GM19397 (cell line): ENCODE data around the gene ANKRD11.
"Not testable (repeated sequence)": the region's sequence is repeated elsewhere in the genome, so short reads cannot be mapped to it uniquely, and the experiment has no call there.

ENCODE experiments used
- ATAC-seq: cut with Tn5 transposase; IDR thresholded peaks from one replicate; pipeline ENCODE4 v1.9.1; 2021; ENCODE audit warnings: mild to moderate bottlenecking, moderate library complexity; ENCODE audit not compliant: unreplicated experiment

The ANKRD11 gene

GRCh38 chr16:89454378-89455125 is 35.8 kb downstream of the ANKRD11 start:
- not testable (repeated sequence) for ATAC-seq

GRCh38 chr16:89453501-89454321 is 36.6 kb downstream of the ANKRD11 start:
- ATAC-seq = no peak

GRCh38 chr16:89452925-89453324 is 37.4 kb downstream of the ANKRD11 start:
- no peak for ATAC-seq

- ATAC-seq = no peak
These were observed 38.1 kb downstream of the ANKRD11 start for GRCh38 chr16:89452241-89452640.

GRCh38 chr16:89450537-89450936 is 39.8 kb downstream of the ANKRD11 start:
- ATAC-seq = no peak

- ATAC-seq = no peak
These were observed 40.5 kb downstream of the ANKRD11 start for GRCh38 chr16:89449726-89450335.

- no peak for ATAC-seq
These were observed 41.7 kb downstream of the ANKRD11 start for GRCh38 chr16:89448656-89449055.

GRCh38 chr16:89446975-89447293 is 43.4 kb downstream of the ANKRD11 start:
- ATAC-seq = no peak

GRCh38 chr16:89446136-89446974 is 44.0 kb downstream of the ANKRD11 start:
- no peak for ATAC-seq

- no peak for ATAC-seq
These were observed 45.2 kb downstream of the ANKRD11 start for GRCh38 chr16:89445166-89445565.

GRCh38 chr16:89444728-89445127 is 45.6 kb downstream of the ANKRD11 start:
- no peak for ATAC-seq

- no peak for ATAC-seq
These were observed 46.1 kb downstream of the ANKRD11 start for GRCh38 chr16:89444151-89444723.

- ATAC-seq = no peak
These were observed 46.7 kb downstream of the ANKRD11 start for GRCh38 chr16:89443727-89444084.

GRCh38 chr16:89442990-89443726 is 47.2 kb downstream of the ANKRD11 start:
- no peak for ATAC-seq

GRCh38 chr16:89442588-89442987 is 47.8 kb downstream of the ANKRD11 start:
- no peak for ATAC-seq

GRCh38 chr16:89439659-89440058 is 50.7 kb downstream of the ANKRD11 start:
- ATAC-seq = no peak

- no peak for ATAC-seq
These were observed 52.4 kb downstream of the ANKRD11 start for GRCh38 chr16:89437991-89438390.

GRCh38 chr16:89437251-89437987 is 52.9 kb downstream of the ANKRD11 start:
- no peak for ATAC-seq

GRCh38 chr16:89436366-89436765 is 54.0 kb downstream of the ANKRD11 start:
- no peak for ATAC-seq
